Calu3 (cell line): Measurements from ENCODE around the gene PIGB. TPM values are rescaled to one million over a fixed set of nuclear protein-coding genes. Genes with fewer than 3 reads are reported as not detected.
A peak's percentile ranks its signal among the peaks of the same experiment; 100 is the strongest.

Source experiments
- BruUV-seq: library from RNA; stranded (reverse); fragments of 400-500 nt; replicated peaks from 2 replicates; lab custom pipeline; 2021; lab: Mats Ljungman, UMichigan
- CTCF ChIA-PET: fragments of 300-600 bp; sonication (Branson Sonifier 250); formaldehyde crosslinking; loops from one replicate; lab custom pipeline; 2022; ENCODE audit warnings: antibody characterized with exemption; lab: Charles Lee
- DNase-seq: peaks from one replicate; pipeline ENCODE4 v3.0.0; 2022
- H3K27ac Mint-ChIP-seq: one replicate; pipeline ENCODE4 v1.8.0; 2022; ENCODE audit warnings: mixed read lengths; ENCODE audit not compliant: unreplicated experiment
- H3K27me3 Mint-ChIP-seq: one replicate; pipeline ENCODE4 v1.8.0; 2022; ENCODE audit warnings: mixed read lengths; ENCODE audit not compliant: unreplicated experiment
- H3K36me3 Mint-ChIP-seq: one replicate; pipeline ENCODE4 v1.8.0; 2022; ENCODE audit warnings: mild to moderate bottlenecking, moderate library complexity, mixed read lengths; ENCODE audit not compliant: insufficient read depth, unreplicated experiment
- H3K4me1 Mint-ChIP-seq: one replicate; pipeline ENCODE4 v1.8.0; 2022; ENCODE audit warnings: mild to moderate bottlenecking, low read depth, mixed read lengths; ENCODE audit not compliant: unreplicated experiment
- H3K4me3 Mint-ChIP-seq: one replicate; pipeline ENCODE4 v1.8.0; 2022; ENCODE audit warnings: mild to moderate bottlenecking, low read depth, moderate library complexity, mixed read lengths; ENCODE audit not compliant: unreplicated experiment
- H3K9me3 Mint-ChIP-seq: one replicate; pipeline ENCODE4 v1.8.0; 2022; ENCODE audit warnings: low read depth, mixed read lengths; ENCODE audit not compliant: unreplicated experiment
- CTCF ChIP-seq: fragments of 200-600 bp; IDR thresholded peaks from one replicate; pipeline ENCODE4 v1.8.0; 2022; ENCODE audit warnings: antibody characterized with exemption; ENCODE audit not compliant: unreplicated experiment
- intact Hi-C: fragments of 100-400 bp; cut with micrococcal nuclease; formaldehyde crosslinking; loops from one replicate; pipeline ENCODE4 v1.10.0; 2022; ENCODE audit not compliant: unreplicated experiment
- total RNA-seq: library from RNA; stranded (reverse); gene quantifications from 2 replicates; pipeline ENCODE4 v1.2.3, GENCODE V29; 2022

PIGB gene
- total RNA-seq, 1 experiment from 2014 or later, result 23.5 TPM

DNA sequence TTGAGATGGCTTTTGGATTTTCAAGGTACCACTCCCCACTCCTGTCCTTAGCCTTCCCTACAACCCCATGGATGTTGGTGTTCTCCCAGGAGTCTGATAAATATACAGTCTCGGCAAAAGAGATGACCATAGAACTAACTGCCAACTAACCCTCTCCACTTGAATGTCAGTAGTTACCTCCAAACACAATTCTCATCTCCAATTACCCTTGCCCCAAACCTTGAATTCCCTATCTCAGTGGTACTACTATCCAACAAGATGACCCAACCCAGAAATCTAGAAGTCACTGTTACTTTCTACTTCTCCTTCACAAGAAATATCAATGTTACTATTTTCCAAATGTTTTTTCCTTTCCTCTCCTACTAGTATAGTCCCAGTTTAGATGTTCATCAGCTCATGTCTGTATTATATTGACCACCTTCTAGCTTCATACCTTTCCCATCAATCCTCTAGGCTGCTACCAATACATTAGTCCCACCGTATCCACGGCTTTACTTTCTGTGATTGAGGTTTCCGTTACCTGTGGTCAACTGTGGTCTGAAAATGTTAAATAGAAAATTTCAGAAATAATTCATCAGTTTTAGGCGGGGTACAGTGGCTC, 38.1 kb downstream of the PIGB start:
- intact Hi-C loops, result no loop called here
- Mint-ChIP-seq H3K9me3 (no peaks in the 10 kb centered on the region), H3K4me3 (no peak overlapping the region), H3K27me3 (no peaks in the 10 kb centered on the region), H3K4me1 (no peaks in the 10 kb centered on the region), H3K36me3 (peaks cover 5% of the 10 kb centered on the region), H3K27ac (no peak overlapping the region)
- CTCF ChIA-PET, result interaction anchor here (1.5 kb wide), 1 partner anchor 51 kb away, joined by 3 read pairs; the partner anchor contains the start of genes CCPG1 and PIERCE2
- DNase-seq, result no peak
- no TSS peak for BruUV-seq
- TF ChIP-seq CTCF, result no peak

GRCh38 chr15:55357774-55358173, 38.8 kb downstream of the PIGB start:
- intact Hi-C loops, result no loop called here
- Mint-ChIP-seq H3K4me3 (no peak overlapping the region), H3K27me3 (no peaks in the 10 kb centered on the region), H3K9me3 (no peaks in the 10 kb centered on the region), H3K27ac (no peak overlapping the region), H3K4me1 (no peaks in the 10 kb centered on the region), H3K36me3 (peaks cover 5% of the 10 kb centered on the region)
- CTCF ChIA-PET, result no interaction called here
- TF ChIP-seq CTCF, result no peak
- no TSS peak for BruUV-seq
- DNase-seq, result no peak

GRCh38 chr15:55358471-55358870, 39.4 kb downstream of the PIGB start:
- Mint-ChIP-seq H3K4me1 (no peaks in the 10 kb centered on the region), H3K27ac (no peak overlapping the region), H3K9me3 (no peaks in the 10 kb centered on the region), H3K27me3 (no peaks in the 10 kb centered on the region), H3K36me3 (peaks cover 5% of the 10 kb centered on the region), H3K4me3 (no peak overlapping the region)
- no TSS peak for BruUV-seq
- intact Hi-C loops, result no loop called here
- TF ChIP-seq CTCF, result no peak
- CTCF ChIA-PET, result interaction anchor here (1.1 kb wide), 1 partner anchor 40 kb away, joined by 3 read pairs; the partner anchor contains the start of genes PIGB and PIGBOS1
- DNase-seq, result no peak

GRCh38 chr15:55360256-55360655, 41.2 kb downstream of the PIGB start:
- Mint-ChIP-seq H3K4me3 (no peak overlapping the region), H3K9me3 (no peaks in the 10 kb centered on the region), H3K27me3 (no peaks in the 10 kb centered on the region), H3K36me3 (peaks cover 5% of the 10 kb centered on the region), H3K4me1 (no peaks in the 10 kb centered on the region), H3K27ac (no peak overlapping the region)
- no peak for TF ChIP-seq CTCF
- no peak for DNase-seq
- intact Hi-C loops, result no loop called here
- TSS peak; percentile 85 for BruUV-seq
- CTCF ChIA-PET, result no interaction called here
